ENCODE results near the gene FAM120AOS.

Gene FAM120AOS

DNA sequence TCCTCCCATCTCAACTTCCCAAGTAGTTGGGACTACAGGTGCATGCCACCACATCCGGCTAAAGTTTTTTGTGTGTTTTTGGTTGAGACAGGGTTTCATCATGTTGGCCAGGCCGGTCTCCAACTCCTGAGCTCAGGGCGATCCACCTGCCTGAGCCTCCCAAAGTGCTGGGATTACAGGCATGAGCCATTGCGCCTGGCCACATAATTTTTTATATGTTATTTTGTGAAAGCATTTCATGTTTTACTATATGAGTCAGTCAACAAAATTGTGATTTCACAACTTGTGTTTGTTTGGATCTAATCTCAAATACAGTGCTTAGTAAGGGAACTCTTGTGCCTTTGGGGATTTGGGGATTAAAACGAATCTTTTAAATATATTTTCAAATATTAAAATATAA lies 20.0 kb upstream of the FAM120AOS start:
- no peak for DNase-seq
- no peaks in the 10 kb centered on the region for H3K9me3 ChIP-seq
- no peaks in the 10 kb centered on the region for H3K4me1 ChIP-seq
- TF ChIP-seq CTCF (IDR thresholded peaks at IDR 0.05; ENCODE audit: low read depth, low read length): no peak
- H3K27me3 ChIP-seq: no peaks in the 10 kb centered on the region
- no peak overlapping the region for H3K4me3 ChIP-seq (ENCODE audit: low read depth, low read length)
- peaks cover 57% of the 10 kb centered on the region for H3K36me3 ChIP-seq

DNA sequence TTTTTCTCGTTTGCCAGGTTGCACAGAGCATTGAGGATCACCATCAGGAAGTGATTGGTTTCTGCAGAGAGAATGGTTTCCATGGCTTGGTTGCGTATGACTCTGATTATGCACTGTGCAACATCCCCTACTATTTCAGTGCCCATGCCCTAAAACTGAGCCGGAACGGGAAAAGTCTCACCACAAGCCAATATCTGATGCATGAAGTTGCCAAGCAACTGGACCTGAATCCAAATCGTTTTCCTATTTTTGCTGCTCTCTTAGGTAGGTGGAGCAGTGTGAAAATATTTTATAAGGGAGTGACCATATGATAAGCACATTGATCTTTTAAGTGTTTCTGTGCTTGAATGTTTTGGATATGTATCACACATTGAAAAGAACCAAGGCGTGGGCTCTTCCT lies 17.7 kb upstream of the FAM120AOS start:
- H3K9me3 ChIP-seq: no peaks in the 10 kb centered on the region
- no peaks in the 10 kb centered on the region for H3K4me1 ChIP-seq
- H3K36me3 ChIP-seq: peaks cover 45% of the 10 kb centered on the region
- no peaks in the 10 kb centered on the region for H3K27me3 ChIP-seq
- no peak for DNase-seq
- H3K4me3 ChIP-seq (ENCODE audit: low read depth, low read length): no peak overlapping the region
- TF ChIP-seq CTCF (IDR thresholded peaks at IDR 0.05; ENCODE audit: low read depth, low read length): no peak

DNA sequence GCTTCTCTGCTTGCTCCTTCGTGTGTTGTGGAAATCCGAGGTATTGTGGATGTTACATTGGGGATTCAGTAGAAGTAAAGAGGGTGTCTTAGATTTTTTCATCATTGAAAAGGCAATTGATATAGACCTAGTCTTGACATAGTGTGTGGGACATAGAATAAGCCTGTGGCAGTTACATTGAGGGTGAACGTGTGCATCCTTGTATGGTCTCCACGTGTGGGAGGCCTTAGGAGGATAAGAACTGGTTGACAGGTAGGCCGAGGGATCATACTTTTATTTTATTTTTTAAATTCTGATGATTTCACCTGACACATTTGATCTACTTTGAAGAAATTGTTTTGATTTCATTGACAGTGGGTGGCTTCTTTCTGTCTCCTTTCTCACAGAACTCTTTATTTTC lies 17.0 kb upstream of the FAM120AOS start:
- DNase-seq: no peak
- Histone ChIP-seq H3K9me3 (no peaks in the 10 kb centered on the region), H3K4me3 (ENCODE audit: low read depth, low read length) (no peak overlapping the region), H3K27me3 (no peaks in the 10 kb centered on the region), H3K4me1 (no peaks in the 10 kb centered on the region), H3K36me3 (peaks cover 38% of the 10 kb centered on the region)
- no peak for TF ChIP-seq CTCF (IDR thresholded peaks at IDR 0.05; ENCODE audit: low read depth, low read length)

- no peaks in the 10 kb centered on the region for H3K27me3 ChIP-seq
- no peak for DNase-seq
- H3K4me3 ChIP-seq (ENCODE audit: low read depth, low read length): no peak overlapping the region
- peaks cover 26% of the 10 kb centered on the region for H3K36me3 ChIP-seq
- no peaks in the 10 kb centered on the region for H3K9me3 ChIP-seq
- no peaks in the 10 kb centered on the region; the same call in 1 of the 2 replicates for H3K4me1 ChIP-seq
- TF ChIP-seq CTCF (IDR thresholded peaks at IDR 0.05; ENCODE audit: low read depth, low read length): no peak
These were observed 15.5 kb upstream of the FAM120AOS start for GRCh38 chr9:93468763-93469456.

- H3K4me3 ChIP-seq (ENCODE audit: low read depth, low read length): no peak overlapping the region
- H3K9me3 ChIP-seq: no peaks in the 10 kb centered on the region
- H3K27me3 ChIP-seq: no peaks in the 10 kb centered on the region
- DNase-seq: no peak
- H3K36me3 ChIP-seq: peaks cover 12% of the 10 kb centered on the region
- no peaks in the 10 kb centered on the region; the same call in 1 of the 2 replicates for H3K4me1 ChIP-seq
- no peak for TF ChIP-seq CTCF (IDR thresholded peaks at IDR 0.05; ENCODE audit: low read depth, low read length)
These were observed 14.1 kb upstream of the FAM120AOS start for GRCh38 chr9:93467462-93467861.

DNA sequence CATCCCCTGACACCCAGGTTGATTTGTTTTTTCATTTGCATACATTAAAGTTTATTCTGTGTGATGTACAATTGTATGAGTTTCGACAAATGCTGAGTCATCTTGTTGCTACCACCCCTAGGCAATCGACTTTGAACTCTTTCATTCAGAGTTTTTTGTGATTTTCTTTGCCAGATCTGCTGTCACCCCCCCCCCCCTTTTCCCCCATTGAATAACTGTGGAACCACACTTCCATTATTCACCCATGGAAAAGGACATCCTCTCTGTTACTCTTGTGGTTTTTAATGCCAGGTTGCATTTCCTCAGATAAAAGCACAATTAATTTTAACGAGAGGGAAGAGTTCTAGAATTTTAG lies 13.7 kb upstream of the FAM120AOS start:
- DNase-seq: no peak
- Histone ChIP-seq H3K36me3 (peaks cover 12% of the 10 kb centered on the region), H3K9me3 (no peaks in the 10 kb centered on the region), H3K4me3 (ENCODE audit: low read depth, low read length) (no peak overlapping the region), H3K4me1 (no peaks in the 10 kb centered on the region; the same call in 1 of the 2 replicates), H3K27me3 (no peaks in the 10 kb centered on the region)
- TF ChIP-seq CTCF (IDR thresholded peaks at IDR 0.05; ENCODE audit: low read depth, low read length): no peak
